Prostate gland (tissue), 2 donors: ENCODE results near the gene SCGB3A2.

Experiments
- CTCF ChIP-seq, 4 experiments: fragments of 200-600 bp in 2 of 4; fragments of 450-650 bp in 2 of 4; sonication (generic) in 2 of 4; IDR thresholded peaks; 1 replicate in 3 of 4; 2 replicates in 1 of 4; pipeline ENCODE4 v1.5.1; 2016 to 2019; ENCODE audit warnings: antibody characterized with exemption in 4 of 4, mild to moderate bottlenecking in 2 of 4, moderate library complexity in 2 of 4
- POLR2A ChIP-seq: fragments of 450-650 bp; IDR thresholded peaks from one replicate; pipeline ENCODE4 v1.6.1; 2016; ENCODE audit warnings: antibody characterized with exemption, mild to moderate bottlenecking
- POLR2AphosphoS5 ChIP-seq: sonication (generic); formaldehyde crosslinking; IDR thresholded peaks from one replicate; pipeline ENCODE4 v1.6.1; 2017; ENCODE audit warnings: antibody characterized with exemption

DNA sequence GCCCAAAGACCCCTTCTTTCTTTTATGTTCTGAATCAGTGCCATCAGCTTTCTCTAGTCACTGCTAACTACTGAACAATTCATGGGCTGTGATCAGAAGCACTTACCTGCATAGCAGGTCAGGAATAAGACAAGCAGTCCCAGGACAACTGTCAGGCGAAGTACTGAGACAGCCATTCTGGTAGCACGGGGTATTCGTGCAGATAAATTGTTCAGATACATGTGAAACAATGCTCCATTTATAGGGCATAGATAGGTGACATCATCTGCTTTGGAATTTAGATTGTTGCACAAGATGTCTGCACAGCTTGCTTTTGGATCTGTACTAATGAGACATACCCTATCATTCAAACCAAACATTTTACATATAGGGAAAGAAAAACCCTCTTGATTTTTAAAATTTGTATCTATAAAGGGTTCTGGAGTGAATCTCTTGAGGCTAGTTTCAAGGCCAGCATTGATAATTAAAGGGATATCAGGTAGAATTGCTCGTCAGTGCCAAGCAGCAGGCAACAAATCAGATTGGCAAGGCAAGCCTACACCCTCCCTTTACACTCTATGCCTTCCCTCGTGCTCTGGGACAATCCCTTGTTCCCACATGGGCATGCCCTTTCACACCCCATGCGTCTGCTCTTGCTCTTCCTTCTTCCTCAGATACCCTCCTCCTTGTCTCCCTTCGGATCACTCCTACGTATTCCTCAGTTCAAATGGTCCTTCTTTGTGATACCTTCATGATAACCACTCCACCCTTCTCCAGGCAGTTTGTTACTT lies 28.0 kb downstream of the SCGB3A2 start, which contains the start of gene C5orf46:
- no peak for TF ChIP-seq CTCF (IDR thresholded peaks at IDR 0.05)
- no peak for TF ChIP-seq POLR2AphosphoS5
- no peak for TF ChIP-seq POLR2A
